Natural killer cell (primary cell): ENCODE results near the gene DOK6. TPM values are rescaled to one million over a fixed set of nuclear protein-coding genes. Genes with fewer than 3 reads are reported as not detected.
"Not testable (repeated sequence)": the region's sequence is repeated elsewhere in the genome, so short reads cannot be mapped to it uniquely, and the experiment has no call there.

Source experiments
- ATAC-seq, 3 donors: fragments of 150-1000 bp in 2 of 3; fragments of 200-7000 bp in 1 of 3; cut with Tn5 transposase; 1 replicate in 1 of 3; 2 replicates in 2 of 3; pipeline ENCODE4 v1.10.0; 2021; ENCODE audit warnings: mild to moderate bottlenecking in 2 of 3, moderate library complexity in 2 of 3
- DNase-seq, 2 donors: peaks; one replicate each; pipeline versions ENCODE4 v3.0.0 to v3.0.0-alpha.2; 2013 to 2021; ENCODE audit warnings: mixed read lengths in 1 of 2
- H3K27ac ChIP-seq: one replicate; pipeline ENCODE4 v1.5.1; 2013; ENCODE audit warnings: mild to moderate bottlenecking, low read length
- H3K27me3 ChIP-seq: one replicate; pipeline ENCODE4 v1.6.1; 2013; ENCODE audit warnings: low read length; ENCODE audit not compliant: control insufficient read depth, insufficient read depth
- H3K36me3 ChIP-seq: one replicate; pipeline ENCODE4 v1.6.1; 2013; ENCODE audit warnings: low read length; ENCODE audit not compliant: control insufficient read depth, insufficient read depth
- H3K4me1 ChIP-seq: one replicate; pipeline ENCODE4 v1.6.1; 2013; ENCODE audit warnings: low read length; ENCODE audit not compliant: control insufficient read depth, insufficient read depth
- H3K4me3 ChIP-seq: one replicate; pipeline ENCODE4 v1.5.1; 2013; ENCODE audit warnings: low read length
- H3K9me3 ChIP-seq: one replicate; pipeline ENCODE4 v1.6.1; 2013; ENCODE audit warnings: low read length; ENCODE audit not compliant: control insufficient read depth, insufficient read depth
- H3K27ac Mint-ChIP-seq, 2 donors: one replicate each; pipeline ENCODE4 v1.8.0; 2022; ENCODE audit warnings: mild to moderate bottlenecking in 2 of 2, mixed read lengths in 2 of 2, moderate library complexity in 1 of 2
- H3K27me3 Mint-ChIP-seq, 2 donors: one replicate each; pipeline ENCODE4 v1.8.0; 2022; ENCODE audit warnings: low read depth in 2 of 2, mixed read lengths in 2 of 2
- H3K36me3 Mint-ChIP-seq: one replicate; pipeline ENCODE4 v1.8.0; 2022; ENCODE audit warnings: mixed read lengths
- H3K4me1 Mint-ChIP-seq, 2 donors: one replicate each; pipeline ENCODE4 v1.8.0; 2022; ENCODE audit warnings: mixed read lengths in 2 of 2
- H3K4me3 Mint-ChIP-seq: one replicate; pipeline ENCODE4 v1.8.0; 2022; ENCODE audit warnings: mild to moderate bottlenecking, moderate library complexity, mixed read lengths
- H3K9me3 Mint-ChIP-seq, 2 donors: one replicate each; pipeline ENCODE4 v1.8.0; 2022; ENCODE audit warnings: mixed read lengths in 2 of 2
- CTCF ChIP-seq: fragments of 200-600 bp; IDR thresholded peaks from one replicate; pipeline ENCODE4 v1.8.0; 2022; ENCODE audit warnings: antibody characterized with exemption
- whole genome bisulfite sequencing: methylation state at CpG from one replicate; pipeline ENCODE4 v1.1.7; 2013; ENCODE audit warnings: missing lambda C conversion rate; ENCODE audit not compliant: insufficient coverage; 5-methylcytosine and 5-hydroxymethylcytosine counted together
- intact Hi-C: fragments of 100-400 bp; cut with micrococcal nuclease; formaldehyde crosslinking; loops from one replicate; pipeline ENCODE4 v1.14.2; 2022
- total RNA-seq, 4 donors: library from RNA; stranded (reverse); fragments of 120-200 nt in 1 of 4; gene quantifications; one replicate each; pipeline versions ENCODE4 v1.2.3 to v1.2.4, GENCODE V29; 2013 to 2022

Gene DOK6
- total RNA-seq, 3 donors from 2014 or later (not counting 1 experiment from before 2014, with no cell fraction given) = 0.02 TPM; not detected in 2

GRCh38 chr18:69819460-69819859, 418.8 kb downstream of the DOK6 start:
- DNase-seq (no peak), ATAC-seq (no peak)
- Mint-ChIP-seq H3K27ac (no peak overlapping the region), H3K9me3 (peaks cover 0 to 3% of the 10 kb centered on the region in 2 donors), H3K4me3 (no peak overlapping the region), H3K4me1 (peaks cover 10 to 17% of the 10 kb centered on the region in 2 donors), H3K27me3 (no peaks in the 10 kb centered on the region), H3K36me3 (peaks cover 24% of the 10 kb centered on the region)
- WGBS = 78% methylated on average over 1 of the region's 2 CpGs
- H3K4me3 ChIP-seq = no peak overlapping the region
- intact Hi-C loops = no loop called here
- no peak overlapping the region for H3K27ac ChIP-seq
- H3K9me3 ChIP-seq = no peaks in the 10 kb centered on the region
- no peak for TF ChIP-seq CTCF
- no peaks in the 10 kb centered on the region for H3K27me3 ChIP-seq
- H3K36me3 ChIP-seq = peaks cover 2% of the 10 kb centered on the region
- no peaks in the 10 kb centered on the region for H3K4me1 ChIP-seq

GRCh38 chr18:69820538-69820937, 419.9 kb downstream of the DOK6 start:
- intact Hi-C loops = no loop called here
- H3K27me3 ChIP-seq = no peaks in the 10 kb centered on the region
- no peak overlapping the region for H3K27ac ChIP-seq
- WGBS = 100% methylated on average over 1 of the region's 4 CpGs
- ATAC-seq = no peak
- Mint-ChIP-seq H3K36me3 (peaks cover 24% of the 10 kb centered on the region), H3K4me3 (no peak overlapping the region), H3K4me1 (peaks cover 10 to 17% of the 10 kb centered on the region in 2 donors), H3K9me3 (peaks cover 0 to 3% of the 10 kb centered on the region in 2 donors), H3K27me3 (no peaks in the 10 kb centered on the region), H3K27ac (no peak overlapping the region)
- no peak overlapping the region for H3K4me3 ChIP-seq
- TF ChIP-seq CTCF = no peak
- no peak for DNase-seq
- peaks cover 2% of the 10 kb centered on the region for H3K36me3 ChIP-seq
- no peaks in the 10 kb centered on the region for H3K9me3 ChIP-seq
- no peaks in the 10 kb centered on the region for H3K4me1 ChIP-seq

- Mint-ChIP-seq H3K9me3 (no peaks in the 10 kb centered on the region), H3K4me3 (no peak overlapping the region), H3K27me3 (no peaks in the 10 kb centered on the region), H3K4me1 (no peaks in the 10 kb centered on the region), H3K27ac (no peak overlapping the region), H3K36me3 (peaks cover 37% of the 10 kb centered on the region)
- intact Hi-C loops = no loop called here
- H3K4me3 ChIP-seq = no peak overlapping the region
- ATAC-seq (no peak), DNase-seq (no peak)
- no peaks in the 10 kb centered on the region for H3K9me3 ChIP-seq
- no peak for TF ChIP-seq CTCF
- H3K27me3 ChIP-seq = no peaks in the 10 kb centered on the region
- peaks cover 14% of the 10 kb centered on the region for H3K36me3 ChIP-seq
- 54% methylated on average over 1 of the region's 1 CpG for WGBS
- H3K4me1 ChIP-seq = no peaks in the 10 kb centered on the region
- no peak overlapping the region for H3K27ac ChIP-seq
These were observed 429.5 kb downstream of the DOK6 start for GRCh38 chr18:69830189-69830588.

GRCh38 chr18:69834980-69835379, 434.3 kb downstream of the DOK6 start:
- DNase-seq, H3K27me3 Mint-ChIP-seq, H3K4me3 Mint-ChIP-seq, H3K9me3 ChIP-seq, H3K27me3 ChIP-seq, H3K4me3 ChIP-seq, ATAC-seq, H3K9me3 Mint-ChIP-seq, H3K4me1 ChIP-seq, H3K27ac ChIP-seq, intact Hi-C loops: not testable (repeated sequence)
- Mint-ChIP-seq H3K36me3 (peaks cover 38% of the 10 kb centered on the region), H3K27ac (peak overlapping the region in 1 of 2 donors; percentile 62), H3K4me1 (peaks cover 0 to 11% of the 10 kb centered on the region in 2 donors)
- H3K36me3 ChIP-seq = peaks cover 18% of the 10 kb centered on the region
- 100% methylated on average over 7 of the region's 12 CpGs for WGBS
